ENCODE measurements around the gene TRAT1. TPM values are rescaled to one million over a fixed set of nuclear protein-coding genes. Genes with fewer than 3 reads are reported as not detected.

Gene TRAT1
- total RNA-seq, 1 donor from 2014 or later, result 0.51 TPM

DNA sequence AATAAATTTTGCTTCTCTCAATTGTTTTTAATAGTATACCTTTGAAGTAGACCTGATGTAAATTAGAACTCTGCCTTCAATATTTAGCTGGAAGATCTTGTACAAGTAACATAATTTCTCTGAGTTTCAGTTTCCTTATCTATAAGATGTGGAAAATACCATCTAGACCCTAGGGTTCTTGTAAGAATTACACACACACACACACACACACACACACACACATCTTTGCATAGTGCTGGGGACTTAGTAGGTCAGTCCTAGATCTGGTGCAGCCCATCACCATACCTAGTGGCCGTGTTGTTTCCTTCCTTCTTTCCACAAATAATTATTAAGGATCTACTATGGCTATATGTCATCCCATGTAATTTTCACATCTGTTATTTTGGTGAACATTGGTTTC, 11.0 kb downstream of the TRAT1 start:
- Mint-ChIP-seq H3K27ac (ENCODE audit: unreplicated experiment) (no peak overlapping the region), H3K4me1 (ENCODE audit: unreplicated experiment) (no peaks in the 10 kb centered on the region), H3K9me3 (ENCODE audit: unreplicated experiment) (no peaks in the 10 kb centered on the region), H3K4me3 (ENCODE audit: unreplicated experiment) (no peak overlapping the region), H3K27me3 (ENCODE audit: unreplicated experiment) (no peaks in the 10 kb centered on the region), H3K36me3 (ENCODE audit: low read depth, unreplicated experiment) (no peaks in the 10 kb centered on the region)
- no peak for DNase-seq (ENCODE audit: low spot score)
- TF ChIP-seq, protein P1, sequence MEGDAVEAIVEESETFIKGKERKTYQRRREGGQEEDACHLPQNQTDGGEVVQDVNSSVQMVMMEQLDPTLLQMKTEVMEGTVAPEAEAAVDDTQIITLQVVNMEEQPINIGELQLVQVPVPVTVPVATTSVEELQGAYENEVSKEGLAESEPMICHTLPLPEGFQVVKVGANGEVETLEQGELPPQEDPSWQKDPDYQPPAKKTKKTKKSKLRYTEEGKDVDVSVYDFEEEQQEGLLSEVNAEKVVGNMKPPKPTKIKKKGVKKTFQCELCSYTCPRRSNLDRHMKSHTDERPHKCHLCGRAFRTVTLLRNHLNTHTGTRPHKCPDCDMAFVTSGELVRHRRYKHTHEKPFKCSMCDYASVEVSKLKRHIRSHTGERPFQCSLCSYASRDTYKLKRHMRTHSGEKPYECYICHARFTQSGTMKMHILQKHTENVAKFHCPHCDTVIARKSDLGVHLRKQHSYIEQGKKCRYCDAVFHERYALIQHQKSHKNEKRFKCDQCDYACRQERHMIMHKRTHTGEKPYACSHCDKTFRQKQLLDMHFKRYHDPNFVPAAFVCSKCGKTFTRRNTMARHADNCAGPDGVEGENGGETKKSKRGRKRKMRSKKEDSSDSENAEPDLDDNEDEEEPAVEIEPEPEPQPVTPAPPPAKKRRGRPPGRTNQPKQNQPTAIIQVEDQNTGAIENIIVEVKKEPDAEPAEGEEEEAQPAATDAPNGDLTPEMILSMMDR (IDR thresholded peaks at IDR 0.05; ENCODE audit: unreplicated experiment), result no peak

DNA sequence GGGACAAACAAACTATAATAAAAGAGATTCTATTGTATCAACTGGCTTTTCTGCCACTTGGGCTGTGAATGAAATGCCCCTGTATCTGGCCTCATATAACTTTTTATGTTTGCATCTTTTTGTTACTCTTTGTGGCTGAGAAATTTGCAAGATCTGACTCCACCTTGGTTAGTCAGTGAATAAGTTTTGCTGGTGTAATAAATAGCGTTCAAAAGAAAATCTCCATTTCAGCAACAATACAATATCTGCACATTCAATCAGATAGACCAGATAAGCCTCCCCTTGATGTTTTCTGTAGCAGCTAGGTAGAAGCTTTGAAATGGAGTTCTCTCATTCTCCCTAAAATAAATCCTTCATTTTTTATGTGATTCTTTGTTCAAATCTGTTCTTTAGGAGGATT, 12.0 kb downstream of the TRAT1 start:
- H3K4me1 Mint-ChIP-seq (ENCODE audit: unreplicated experiment), result no peaks in the 10 kb centered on the region
- H3K4me3 Mint-ChIP-seq (ENCODE audit: unreplicated experiment), result no peak overlapping the region
- H3K27me3 Mint-ChIP-seq (ENCODE audit: unreplicated experiment), result no peaks in the 10 kb centered on the region
- TF ChIP-seq, protein P1 (IDR thresholded peaks at IDR 0.05; ENCODE audit: unreplicated experiment), result no peak
- no peak overlapping the region for H3K27ac Mint-ChIP-seq (ENCODE audit: unreplicated experiment)
- DNase-seq (ENCODE audit: low spot score), result no peak
- H3K36me3 Mint-ChIP-seq (ENCODE audit: low read depth, unreplicated experiment), result no peaks in the 10 kb centered on the region
- no peaks in the 10 kb centered on the region for H3K9me3 Mint-ChIP-seq (ENCODE audit: unreplicated experiment)

DNA sequence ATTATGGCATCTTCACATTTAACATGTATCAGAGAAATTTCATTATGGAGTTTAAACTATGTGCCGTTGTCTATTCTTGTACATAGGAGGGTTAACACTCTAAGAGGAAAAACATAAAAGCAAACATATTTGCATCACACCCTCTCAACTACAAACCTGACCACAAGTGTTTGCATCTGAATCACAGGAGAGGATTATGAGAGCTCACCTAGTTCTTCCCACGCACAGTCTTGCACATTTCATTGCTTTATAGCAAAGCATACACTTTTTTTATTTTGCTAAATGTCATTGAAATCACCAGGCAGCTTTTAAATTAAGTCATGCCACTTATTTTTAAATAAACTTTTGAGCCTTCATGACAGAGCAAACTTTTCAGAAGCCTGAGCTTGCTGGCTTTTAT, 12.5 kb downstream of the TRAT1 start:
- Mint-ChIP-seq H3K4me1 (ENCODE audit: unreplicated experiment) (no peaks in the 10 kb centered on the region), H3K36me3 (ENCODE audit: low read depth, unreplicated experiment) (no peaks in the 10 kb centered on the region), H3K27me3 (ENCODE audit: unreplicated experiment) (no peaks in the 10 kb centered on the region), H3K4me3 (ENCODE audit: unreplicated experiment) (no peak overlapping the region), H3K9me3 (ENCODE audit: unreplicated experiment) (no peaks in the 10 kb centered on the region), H3K27ac (ENCODE audit: unreplicated experiment) (no peak overlapping the region)
- TF ChIP-seq, protein P1 (IDR thresholded peaks at IDR 0.05; ENCODE audit: unreplicated experiment), result no peak
- DNase-seq (ENCODE audit: low spot score), result no peak

DNA sequence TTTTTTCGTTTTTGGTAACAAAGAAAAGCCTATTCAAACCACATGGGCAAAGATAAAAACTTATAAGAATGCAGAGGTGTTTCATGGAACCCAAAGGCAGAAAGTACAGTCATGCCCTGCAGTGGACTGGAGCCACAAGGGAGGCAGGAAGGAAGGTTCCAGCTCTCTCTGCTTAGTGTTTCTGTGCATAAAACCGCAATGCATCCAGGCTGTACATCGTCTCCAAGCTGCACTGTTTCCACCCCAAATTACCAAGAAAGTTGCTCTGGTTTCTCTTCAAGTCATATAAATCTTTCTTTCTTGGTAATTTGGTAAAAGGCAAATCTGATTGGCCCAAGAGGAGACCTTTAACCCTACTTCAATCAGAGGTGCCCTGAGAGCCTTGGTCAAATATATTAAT, 15.8 kb downstream of the TRAT1 start:
- H3K27me3 Mint-ChIP-seq (ENCODE audit: unreplicated experiment), result no peaks in the 10 kb centered on the region
- DNase-seq (ENCODE audit: low spot score), result no peak
- no peak overlapping the region for H3K27ac Mint-ChIP-seq (ENCODE audit: unreplicated experiment)
- TF ChIP-seq, protein P1 (IDR thresholded peaks at IDR 0.05; ENCODE audit: unreplicated experiment), result no peak
- no peaks in the 10 kb centered on the region for H3K9me3 Mint-ChIP-seq (ENCODE audit: unreplicated experiment)
- H3K4me3 Mint-ChIP-seq (ENCODE audit: unreplicated experiment), result no peak overlapping the region
- no peaks in the 10 kb centered on the region for H3K36me3 Mint-ChIP-seq (ENCODE audit: low read depth, unreplicated experiment)
- H3K4me1 Mint-ChIP-seq (ENCODE audit: unreplicated experiment), result no peaks in the 10 kb centered on the region

DNA sequence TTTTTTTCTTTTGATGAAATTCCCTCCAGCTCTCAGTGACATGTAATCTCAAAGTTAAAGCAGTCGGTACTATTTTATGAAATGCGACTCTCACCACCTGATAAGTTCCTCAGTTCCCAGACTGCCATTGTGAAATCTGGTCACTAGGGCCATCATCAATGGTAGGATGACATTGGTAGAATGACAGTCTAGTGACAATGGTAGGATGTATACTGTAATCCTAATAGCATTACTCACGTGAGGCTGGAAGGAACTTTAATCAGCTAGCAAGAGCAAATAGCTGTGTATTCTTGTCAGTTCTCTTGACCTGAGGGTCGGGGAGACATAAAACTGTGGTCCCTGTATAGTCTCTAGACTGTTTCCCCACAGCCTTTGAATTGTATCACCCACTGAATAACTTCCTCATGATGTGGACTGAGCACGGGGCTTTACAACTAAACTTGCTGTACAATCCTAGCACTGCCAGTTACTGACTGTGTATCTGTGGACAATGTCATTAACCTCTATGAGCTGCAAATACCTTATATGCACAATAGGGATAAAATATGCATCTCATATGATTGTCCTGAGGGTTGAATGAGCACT, 23.2 kb downstream of the TRAT1 start:
- Mint-ChIP-seq H3K27ac (ENCODE audit: unreplicated experiment) (no peak overlapping the region), H3K9me3 (ENCODE audit: unreplicated experiment) (no peaks in the 10 kb centered on the region)
- DNase-seq (ENCODE audit: low spot score), result no peak

More for the DNA sequence above, 23.2 kb downstream of the TRAT1 start:
- H3K4me3 Mint-ChIP-seq (ENCODE audit: unreplicated experiment), result no peak overlapping the region
- no peaks in the 10 kb centered on the region for H3K27me3 Mint-ChIP-seq (ENCODE audit: unreplicated experiment)
- H3K4me1 Mint-ChIP-seq (ENCODE audit: unreplicated experiment), result no peaks in the 10 kb centered on the region
- TF ChIP-seq, protein P1 (IDR thresholded peaks at IDR 0.05; ENCODE audit: unreplicated experiment), result no peak
- H3K36me3 Mint-ChIP-seq (ENCODE audit: low read depth, unreplicated experiment), result no peaks in the 10 kb centered on the region

Measured in endothelial cell (in vitro differentiated cells).